ENCODE measurements around the gene EHBP1.

GRCh38 chr2:62800618-62801017 is 95.1 kb downstream of the EHBP1 start:
- no peak for TF ChIP-seq CTCF (IDR thresholded peaks at IDR 0.05; ENCODE audit: low read depth, low read length)
- no peak for TF ChIP-seq MAX (IDR thresholded peaks at IDR 0.05; ENCODE audit: low read depth, low read length)
- TF ChIP-seq POLR2A (IDR thresholded peaks at IDR 0.05; ENCODE audit: extremely low read depth, insufficient read length), result no peak
